HG03039 (cell line): ENCODE data around the gene NME5.
"Not testable (repeated sequence)": the region's sequence is repeated elsewhere in the genome, so short reads cannot be mapped to it uniquely, and the experiment has no call there.

ENCODE experiments used
- ATAC-seq: cut with Tn5 transposase; IDR thresholded peaks from one replicate; pipeline ENCODE4 v1.9.1; 2021; ENCODE audit warnings: mild to moderate bottlenecking, moderate library complexity; ENCODE audit not compliant: unreplicated experiment

Gene NME5

DNA sequence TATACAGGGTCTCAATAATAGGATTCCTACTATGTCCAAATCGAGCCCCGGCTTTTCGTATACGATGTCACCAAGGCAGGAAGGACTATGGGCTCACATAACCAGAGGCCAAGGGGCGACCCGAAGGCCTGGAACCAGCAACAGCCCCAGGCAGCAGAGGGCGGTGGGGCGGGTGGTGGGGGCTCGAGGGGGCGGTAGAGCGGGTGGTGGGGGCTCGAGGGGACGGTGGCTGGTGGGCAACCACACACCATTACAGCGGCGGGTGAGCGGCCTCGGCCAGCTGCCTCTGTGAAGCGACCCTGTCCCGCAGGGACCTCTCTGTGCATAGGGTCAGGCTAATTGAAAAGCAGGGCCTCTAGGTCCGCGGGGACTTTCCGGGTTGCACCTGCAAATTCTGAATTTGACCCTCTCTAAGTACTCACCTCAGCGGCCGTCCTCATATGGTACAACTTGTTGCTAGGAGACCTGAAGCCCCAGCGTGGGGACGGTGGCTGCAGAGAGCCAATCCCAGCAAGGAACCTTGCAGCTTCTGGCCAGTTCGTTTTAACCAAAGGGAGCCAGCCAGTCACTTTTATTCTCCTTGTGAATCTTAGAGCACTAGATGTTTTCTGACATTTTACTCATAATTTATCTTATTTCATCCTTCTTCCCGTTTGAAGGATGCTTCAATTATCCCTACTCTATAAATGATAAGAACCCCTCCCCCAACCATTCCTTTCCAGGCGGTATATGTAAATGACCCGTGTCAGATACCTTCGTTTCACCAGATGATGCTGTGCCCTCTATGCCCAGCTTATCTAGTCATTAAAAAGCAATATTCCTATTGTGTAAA, at the start of gene NME5:
TSS of gene NME5 (minus strand) at position 480 of the 832 bp plus-strand sequence. CDS start 648 bp downstream, outside the sequence.
- ATAC-seq, result peak; percentile 59

GRCh38 chr5:138188626-138189025, 49.4 kb upstream of the NME5 start:
- ATAC-seq, result no peak

DNA sequence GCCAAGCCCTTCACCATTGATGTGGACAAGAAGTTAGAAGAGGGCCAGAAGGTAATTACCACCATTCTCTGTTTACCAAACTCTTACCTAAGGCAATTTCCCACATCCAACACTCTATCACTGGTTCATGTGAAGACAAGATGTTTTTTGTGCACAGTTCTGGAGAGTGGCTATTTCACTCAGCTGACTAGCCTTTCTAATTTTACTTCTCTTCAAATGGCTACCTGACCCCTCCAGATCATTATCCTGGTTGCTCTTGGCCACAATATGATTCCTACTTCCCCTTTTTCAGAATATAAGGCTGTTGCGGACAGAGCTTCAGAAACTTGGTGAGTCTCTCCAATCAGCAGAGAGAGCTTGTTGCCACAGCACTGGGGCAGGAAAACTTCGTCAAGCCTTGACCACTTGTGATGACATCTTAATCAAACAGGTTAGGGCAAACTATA, 46.8 kb upstream of the NME5 start:
- ATAC-seq, result no peak

GRCh38 chr5:138182808-138183207, 43.6 kb upstream of the NME5 start:
- no peak for ATAC-seq

- no peak for ATAC-seq
These were observed 41.6 kb upstream of the NME5 start for GRCh38 chr5:138180841-138181240.

DNA sequence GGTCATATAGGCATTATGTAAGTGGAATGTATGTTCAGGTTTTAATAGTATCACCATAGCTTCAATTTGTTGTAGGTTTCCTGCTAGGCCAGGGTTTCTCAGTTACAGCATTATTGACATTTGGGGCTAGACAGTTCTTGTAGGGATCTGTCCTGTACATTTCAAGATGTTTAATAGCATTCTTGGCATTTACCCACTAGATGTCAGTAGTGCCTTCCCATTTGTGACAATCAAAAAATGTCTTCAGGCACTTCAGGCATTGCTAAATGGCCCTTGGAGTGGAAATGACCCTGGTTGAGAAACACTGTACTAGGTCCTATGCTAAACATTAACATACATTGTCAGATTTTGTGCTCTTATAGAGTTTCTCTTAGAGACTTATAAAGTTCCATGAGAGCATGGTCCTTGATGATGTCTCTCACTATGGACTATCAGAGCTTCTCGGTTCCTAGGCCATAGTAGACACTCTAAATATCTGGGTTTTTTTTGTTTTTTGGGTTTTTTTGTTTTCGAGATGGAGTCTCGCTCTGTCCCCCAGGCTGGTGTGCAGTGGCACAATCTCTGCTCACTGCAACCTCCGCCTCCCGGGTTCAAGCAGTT, 41.1 kb upstream of the NME5 start:
- no peak for ATAC-seq

DNA sequence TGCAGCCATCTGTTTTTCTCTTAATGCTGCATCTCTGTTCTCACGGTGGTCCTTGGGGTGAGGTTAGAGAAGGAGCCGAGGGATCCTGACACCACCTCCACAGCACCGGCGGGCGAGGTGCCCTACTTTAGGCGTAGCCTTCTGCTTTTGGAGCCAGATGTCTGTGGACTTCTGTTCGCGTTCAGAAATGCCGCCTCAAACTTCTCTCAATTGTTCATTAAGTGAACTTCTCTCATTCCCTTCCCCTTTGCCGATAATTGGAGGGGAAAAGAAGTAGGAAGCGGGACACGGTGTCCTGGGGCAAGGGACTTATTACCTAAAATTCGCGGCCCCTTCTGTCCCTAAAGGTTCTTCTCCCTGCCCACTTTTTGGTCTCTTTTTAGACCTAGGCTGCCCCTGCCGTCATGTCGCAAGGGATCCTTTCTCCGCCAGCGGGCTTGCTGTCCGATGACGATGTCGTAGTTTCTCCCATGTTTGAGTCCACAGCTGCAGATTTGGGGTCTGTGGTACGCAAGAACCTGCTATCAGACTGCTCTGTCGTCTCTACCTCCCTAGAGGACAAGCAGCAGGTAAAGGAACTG, 40.1 kb upstream of the NME5 start:
- no peak for ATAC-seq

DNA sequence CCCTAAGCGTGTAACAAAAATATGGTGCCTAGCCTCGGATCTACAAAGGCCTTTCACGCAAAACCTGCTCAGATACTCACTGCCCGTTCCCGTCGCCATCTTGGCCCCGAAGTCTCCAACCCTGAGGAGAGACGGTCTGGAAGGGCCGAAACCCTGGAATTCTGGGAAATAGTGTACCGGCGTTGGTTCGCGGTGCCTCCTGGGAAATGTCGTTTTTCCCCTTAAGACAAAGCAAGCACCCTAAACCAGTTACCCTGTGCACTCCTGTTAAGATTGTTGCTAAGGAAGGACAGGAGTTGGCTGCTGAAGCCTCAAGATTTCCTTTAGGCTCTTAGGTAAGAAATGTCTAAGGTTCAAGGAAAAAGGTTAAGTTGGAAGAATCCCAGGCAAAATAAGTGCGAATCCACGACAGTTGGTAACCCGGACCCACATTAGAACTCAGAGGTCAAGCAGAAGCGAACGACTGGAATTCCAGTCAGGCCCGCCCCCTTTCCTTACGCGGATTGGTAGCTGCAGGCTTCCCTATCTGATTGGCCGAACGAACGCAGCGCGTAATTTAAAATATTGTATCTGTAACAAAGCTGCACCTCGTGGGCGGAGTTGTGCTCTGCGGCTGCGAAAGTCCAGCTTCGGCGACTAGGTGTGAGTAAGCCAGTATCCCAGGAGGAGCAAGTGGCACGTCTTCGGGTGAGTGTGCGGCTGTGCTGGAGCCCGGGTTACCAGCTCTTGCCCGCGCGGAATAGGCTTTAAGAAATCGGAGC, 39.5 kb upstream of the NME5 start, which contains the start of the genes BRD8 and KIF20A:
TSS of gene BRD8 (minus strand) at position 115 of the 761 bp plus-strand sequence. CDS start at position 99, 16 bp downstream.
TSS of gene KIF20A (plus strand) at position 597 of the 761 bp plus-strand sequence. CDS start 569 bp downstream, outside the sequence.
- ATAC-seq, result peak; percentile 77

DNA sequence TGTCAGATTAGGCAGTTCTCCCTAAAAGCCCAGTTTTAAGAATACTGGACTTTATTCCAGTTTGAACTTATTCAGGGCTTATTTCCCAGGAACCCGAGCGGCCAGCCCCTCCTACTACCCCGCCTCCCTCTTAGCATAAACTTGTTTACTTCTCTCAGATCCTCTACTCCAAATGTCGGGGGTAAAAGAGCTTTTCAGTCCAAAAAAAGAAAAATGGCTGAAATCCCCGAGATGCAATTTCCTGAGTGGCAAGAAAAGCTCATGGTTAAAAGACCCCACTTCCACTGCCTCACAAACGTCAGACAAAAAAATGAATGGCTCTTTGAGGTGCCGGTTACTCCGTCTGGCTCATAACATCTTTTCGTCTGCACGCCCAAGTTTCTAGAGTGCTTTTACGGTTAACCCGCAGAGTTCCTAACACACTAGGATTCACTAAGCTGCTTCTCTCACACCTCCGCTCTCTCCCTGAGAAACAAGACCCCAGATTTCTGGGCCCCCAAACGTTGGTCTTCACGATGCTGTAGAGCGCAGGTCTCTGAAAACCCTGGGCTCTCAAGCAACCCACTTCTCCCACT, 38.8 kb upstream of the NME5 start:
- no peak for ATAC-seq

GRCh38 chr5:138170299-138170698, 31.1 kb upstream of the NME5 start:
- ATAC-seq, result no peak

DNA sequence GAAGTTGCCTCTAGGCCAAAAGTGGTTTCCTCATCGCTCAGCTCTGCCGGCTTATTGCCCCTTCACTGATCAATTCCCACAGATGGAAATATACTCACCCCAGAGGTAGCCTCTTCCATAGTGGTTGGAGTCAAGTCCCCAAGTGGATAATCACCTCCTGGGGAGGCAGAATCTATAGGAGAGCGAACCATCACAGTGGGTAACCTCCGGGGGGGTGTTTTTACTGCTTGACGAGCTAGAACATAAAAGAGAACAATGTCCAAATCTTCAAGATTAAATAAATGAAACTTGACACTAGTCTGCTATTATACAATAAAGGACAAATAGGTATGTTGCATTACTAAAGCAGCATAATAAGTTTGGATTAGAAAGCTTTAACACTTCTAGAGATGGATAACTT, 29.9 kb upstream of the NME5 start:
- ATAC-seq, result no peak

GRCh38 chr5:138163721-138164120, 24.5 kb upstream of the NME5 start:
- ATAC-seq, result no peak

DNA sequence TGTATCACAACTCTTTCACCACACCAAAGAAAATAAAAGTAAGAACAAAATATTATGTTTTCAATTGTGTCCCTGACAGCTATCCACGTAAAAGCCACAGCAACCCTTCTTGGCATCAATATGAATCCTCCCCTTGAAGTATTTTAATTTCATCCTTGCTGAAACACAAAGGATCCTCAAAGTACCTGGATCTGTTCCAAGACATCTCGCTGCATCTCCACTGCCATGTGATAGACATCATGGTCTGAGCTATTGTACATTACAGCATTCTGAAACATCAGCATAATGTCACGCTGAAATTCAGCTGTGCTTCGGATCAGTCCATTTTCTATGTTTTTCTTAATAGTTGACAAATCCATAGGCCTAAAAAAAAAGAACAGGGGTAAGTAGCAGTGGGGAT, 21.5 kb upstream of the NME5 start:
- ATAC-seq, result no peak

GRCh38 chr5:138159666-138160065, 20.4 kb upstream of the NME5 start:
- no peak for ATAC-seq

- no peak for ATAC-seq
These were observed 18.4 kb upstream of the NME5 start for GRCh38 chr5:138157626-138158025.

GRCh38 chr5:138155977-138156376, 16.7 kb upstream of the NME5 start:
- ATAC-seq, result not testable (repeated sequence)

DNA sequence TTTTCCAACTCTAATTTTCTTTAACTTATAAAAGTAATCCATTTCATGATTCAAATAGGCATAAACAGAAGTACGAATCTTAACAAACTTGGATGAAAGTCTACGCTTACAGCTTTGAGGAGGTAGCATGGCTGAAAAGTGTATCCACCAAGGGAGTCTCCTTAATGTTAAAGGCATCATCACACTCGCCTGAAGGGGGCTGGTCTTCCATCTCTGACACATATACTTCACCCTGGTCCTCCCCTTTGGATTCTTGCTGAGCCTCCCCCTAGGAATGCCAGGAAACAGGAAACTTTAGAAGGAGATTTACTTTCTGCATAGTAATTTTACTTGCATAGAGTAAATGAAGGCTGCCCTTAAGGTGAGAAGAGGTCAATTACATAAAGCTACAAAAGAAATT, 10.3 kb upstream of the NME5 start:
- no peak for ATAC-seq

DNA sequence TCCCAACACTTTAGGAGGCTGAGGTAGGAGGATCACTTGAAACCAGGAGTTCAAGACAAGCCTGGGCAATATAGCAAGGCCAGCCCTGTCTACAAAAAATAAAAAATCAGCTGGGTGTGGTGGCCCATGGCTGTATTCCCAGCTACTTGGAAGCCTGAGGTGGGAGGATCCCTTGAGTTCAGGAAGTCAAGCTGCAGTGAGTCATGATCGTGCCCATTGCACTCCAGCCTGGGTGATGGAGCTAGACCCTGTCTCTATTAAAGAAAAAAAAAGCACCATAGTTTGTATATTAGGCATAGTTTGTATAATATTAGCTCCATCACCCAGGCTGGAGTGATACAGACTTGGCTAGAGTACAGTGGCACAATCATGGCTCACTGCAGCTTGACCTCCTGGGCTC, 9.6 kb upstream of the NME5 start:
- ATAC-seq, result no peak

DNA sequence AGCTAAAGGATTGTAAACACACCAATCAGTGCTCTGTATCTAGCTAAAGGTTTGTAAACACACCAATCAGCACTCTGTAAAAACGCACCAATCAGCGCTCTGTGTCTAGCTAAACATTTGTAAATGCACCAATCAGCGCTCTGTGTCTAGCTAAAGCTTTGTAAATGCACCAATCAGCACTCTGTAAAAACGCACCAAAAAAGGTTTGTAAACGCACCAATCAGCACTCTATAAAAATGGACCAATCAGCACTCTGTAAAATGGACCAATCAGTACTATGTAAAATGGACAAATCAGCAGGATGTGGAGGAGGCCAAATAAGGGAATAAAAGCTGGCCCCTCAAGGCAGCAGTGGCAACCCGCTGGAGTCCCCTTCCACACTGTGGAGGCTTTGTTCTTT, 4.3 kb upstream of the NME5 start:
- ATAC-seq, result not testable (repeated sequence)

- ATAC-seq, result no peak
These were observed 2.5 kb upstream of the NME5 start for GRCh38 chr5:138141734-138142133.

- ATAC-seq, result no peak
These were observed 1.0 kb upstream of the NME5 start for GRCh38 chr5:138140268-138140667.
